Ovary (tissue), 3 donors: ENCODE results near the gene ING1.

Source experiments
- EP300 ChIP-seq: sonication (generic); formaldehyde crosslinking; IDR thresholded peaks from one replicate; pipeline ENCODE4 v1.6.1; 2017; ENCODE audit warnings: antibody characterized with exemption
- POLR2A ChIP-seq: fragments of 450-650 bp; IDR thresholded peaks from one replicate; pipeline ENCODE4 v1.6.1; 2017; ENCODE audit warnings: antibody characterized with exemption, mild to moderate bottlenecking, moderate library complexity
- TF ChIP-seq, protein P1 (sequence below), 3 donors: fragments of 450-650 bp in 2 of 3; fragments of 200-600 bp in 1 of 3; IDR thresholded peaks; one replicate each; pipeline versions ENCODE4 v1.5.1 to v1.8.0; 2016 to 2022; ENCODE audit warnings: antibody characterized with exemption in 3 of 3, mild to moderate bottlenecking in 1 of 3
- donor health status: DM: no; HTN: no; CAD: no.

DNA sequence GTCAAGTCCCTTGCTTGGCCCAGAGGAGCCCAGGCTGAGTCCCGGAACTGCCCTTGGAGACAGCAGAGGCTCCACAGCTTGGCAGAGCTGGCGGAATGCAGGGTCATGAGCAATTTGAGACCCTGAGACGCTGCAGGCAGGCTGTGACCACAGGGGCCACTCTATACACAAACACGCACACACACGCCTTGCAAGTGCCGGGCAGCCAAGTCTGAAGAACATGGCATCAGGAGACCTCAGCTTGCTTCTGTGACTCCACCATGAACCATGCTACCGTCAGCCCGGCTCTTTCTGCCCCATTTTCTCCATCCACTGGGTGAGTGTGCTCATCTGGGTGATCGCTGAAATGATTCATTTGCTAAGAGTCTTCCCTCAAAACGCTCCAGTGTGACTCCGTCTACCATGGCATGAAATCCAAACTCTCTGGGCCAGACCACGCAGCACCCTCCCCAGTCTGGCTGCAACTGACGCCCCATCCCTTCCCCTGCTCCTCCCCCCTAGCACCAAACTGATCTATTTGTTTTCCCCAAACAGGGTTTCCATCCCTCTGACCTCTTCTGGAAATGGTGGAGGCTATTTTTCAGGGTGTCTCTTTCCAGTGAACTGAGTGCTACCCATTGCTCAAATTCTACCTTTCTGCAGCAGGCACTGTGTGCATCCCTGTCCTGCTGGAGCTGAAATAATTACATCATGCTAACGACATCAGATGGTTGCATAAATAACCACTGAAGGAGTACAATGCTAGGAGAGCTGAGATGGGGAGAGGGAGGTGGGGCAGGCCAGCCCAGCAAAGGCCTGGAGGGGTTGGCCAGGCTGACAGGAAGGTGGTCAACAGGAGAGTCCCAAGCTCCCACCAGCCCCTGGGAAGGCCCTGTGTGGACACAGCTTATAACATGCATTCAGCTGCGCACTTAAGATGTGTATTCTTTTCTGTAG, 10.6 kb upstream of the ING1 start:
- no peak for TF ChIP-seq POLR2A
- TF ChIP-seq, protein P1, sequence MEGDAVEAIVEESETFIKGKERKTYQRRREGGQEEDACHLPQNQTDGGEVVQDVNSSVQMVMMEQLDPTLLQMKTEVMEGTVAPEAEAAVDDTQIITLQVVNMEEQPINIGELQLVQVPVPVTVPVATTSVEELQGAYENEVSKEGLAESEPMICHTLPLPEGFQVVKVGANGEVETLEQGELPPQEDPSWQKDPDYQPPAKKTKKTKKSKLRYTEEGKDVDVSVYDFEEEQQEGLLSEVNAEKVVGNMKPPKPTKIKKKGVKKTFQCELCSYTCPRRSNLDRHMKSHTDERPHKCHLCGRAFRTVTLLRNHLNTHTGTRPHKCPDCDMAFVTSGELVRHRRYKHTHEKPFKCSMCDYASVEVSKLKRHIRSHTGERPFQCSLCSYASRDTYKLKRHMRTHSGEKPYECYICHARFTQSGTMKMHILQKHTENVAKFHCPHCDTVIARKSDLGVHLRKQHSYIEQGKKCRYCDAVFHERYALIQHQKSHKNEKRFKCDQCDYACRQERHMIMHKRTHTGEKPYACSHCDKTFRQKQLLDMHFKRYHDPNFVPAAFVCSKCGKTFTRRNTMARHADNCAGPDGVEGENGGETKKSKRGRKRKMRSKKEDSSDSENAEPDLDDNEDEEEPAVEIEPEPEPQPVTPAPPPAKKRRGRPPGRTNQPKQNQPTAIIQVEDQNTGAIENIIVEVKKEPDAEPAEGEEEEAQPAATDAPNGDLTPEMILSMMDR (IDR thresholded peaks at IDR 0.05) = no peak
- TF ChIP-seq EP300 = no peak
